Measurements from ENCODE around the gene FNDC5.

The FNDC5 gene

DNA sequence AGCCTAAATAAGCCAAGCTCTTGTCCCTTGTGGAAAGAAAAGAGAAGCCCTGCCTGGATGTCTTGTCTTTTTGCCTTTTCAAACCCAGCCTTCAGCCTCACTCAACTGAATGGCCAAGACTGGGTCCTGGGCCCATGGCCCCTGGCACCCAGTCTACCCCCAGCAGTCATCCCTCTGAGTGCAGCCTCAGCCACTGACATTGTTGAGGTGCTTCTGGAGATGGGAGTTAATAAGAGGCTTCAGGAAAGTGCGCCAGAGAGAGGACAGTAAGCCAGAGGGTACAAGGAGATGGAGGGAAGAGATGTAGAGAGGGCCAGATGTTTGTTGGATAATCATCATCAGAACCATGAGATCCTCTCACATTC is 6.8 kb downstream of the FNDC5 start:
- DNase-seq, result no peak

- no peak for DNase-seq
Measured at GRCh38 chr1:32863218-32863880, 7.4 kb downstream of the FNDC5 start.

DNA sequence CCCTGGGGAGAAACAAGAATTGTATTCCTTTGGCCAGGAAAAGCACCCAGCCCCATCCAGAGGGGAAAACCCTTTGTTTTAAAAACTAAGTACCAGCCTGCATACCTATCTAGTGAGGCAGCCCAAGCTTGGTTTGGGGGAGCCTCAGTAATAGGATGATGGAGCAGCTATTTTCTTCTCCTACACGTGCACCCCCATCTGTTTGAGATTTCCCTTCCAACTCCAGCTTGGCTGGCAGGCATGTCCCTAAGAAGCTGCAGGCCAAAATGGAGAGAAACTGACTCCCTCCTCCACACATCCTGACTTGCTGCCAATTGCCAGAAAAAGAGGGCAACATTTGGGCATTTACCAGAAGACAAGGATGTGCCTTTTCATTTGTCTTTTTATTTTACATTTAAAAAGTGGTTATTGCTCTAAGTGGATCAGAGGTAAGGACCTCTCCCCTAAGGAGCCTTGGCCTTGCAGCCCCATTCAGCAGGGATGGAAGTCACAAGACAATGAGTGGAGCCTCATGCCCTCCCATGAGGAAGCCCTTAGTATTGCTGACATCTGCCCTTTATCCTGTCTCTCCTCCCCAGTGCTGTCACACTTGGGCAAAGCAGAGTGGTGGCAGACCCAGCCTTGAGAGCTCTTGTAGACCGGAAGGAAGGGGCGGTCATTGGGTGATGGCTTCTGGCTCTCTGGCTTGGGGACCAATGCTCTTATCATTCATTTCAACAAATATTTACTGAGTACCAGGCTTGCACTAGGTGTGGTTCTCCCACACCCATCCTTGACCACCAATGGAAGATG is 8.6 kb downstream of the FNDC5 start:
- DNase-seq, result no peak

GRCh38 chr1:32860566-32860965 is 10.1 kb downstream of the FNDC5 start:
- DNase-seq, result no peak

DNA sequence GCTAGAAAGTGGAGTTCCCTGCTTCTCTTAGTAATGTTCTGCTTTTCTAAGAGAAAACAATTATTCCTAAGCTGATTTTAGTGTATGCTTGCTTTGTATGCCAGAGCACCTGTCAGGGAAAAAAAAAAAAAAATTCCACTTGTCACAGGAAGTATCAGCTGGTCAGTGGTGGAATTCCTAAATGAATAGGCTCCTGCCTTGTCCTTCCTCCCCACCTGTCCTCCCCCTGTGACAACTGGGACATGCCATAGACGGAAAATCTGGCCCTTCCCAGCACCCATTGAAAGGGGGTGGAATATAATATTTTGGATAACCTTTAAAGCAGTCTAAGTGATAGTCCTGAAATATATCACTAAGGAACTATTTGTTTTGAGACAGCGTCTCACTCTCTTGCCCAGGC is 10.8 kb downstream of the FNDC5 start:
- DNase-seq, result no peak

GRCh38 chr1:32858791-32859190 is 11.9 kb downstream of the FNDC5 start:
- DNase-seq, result no peak

- DNase-seq, result no peak
Measured at GRCh38 chr1:32858136-32858535, 12.6 kb downstream of the FNDC5 start.

GRCh38 chr1:32855861-32856617 is 14.7 kb downstream of the FNDC5 start:
- no peak for DNase-seq

DNA sequence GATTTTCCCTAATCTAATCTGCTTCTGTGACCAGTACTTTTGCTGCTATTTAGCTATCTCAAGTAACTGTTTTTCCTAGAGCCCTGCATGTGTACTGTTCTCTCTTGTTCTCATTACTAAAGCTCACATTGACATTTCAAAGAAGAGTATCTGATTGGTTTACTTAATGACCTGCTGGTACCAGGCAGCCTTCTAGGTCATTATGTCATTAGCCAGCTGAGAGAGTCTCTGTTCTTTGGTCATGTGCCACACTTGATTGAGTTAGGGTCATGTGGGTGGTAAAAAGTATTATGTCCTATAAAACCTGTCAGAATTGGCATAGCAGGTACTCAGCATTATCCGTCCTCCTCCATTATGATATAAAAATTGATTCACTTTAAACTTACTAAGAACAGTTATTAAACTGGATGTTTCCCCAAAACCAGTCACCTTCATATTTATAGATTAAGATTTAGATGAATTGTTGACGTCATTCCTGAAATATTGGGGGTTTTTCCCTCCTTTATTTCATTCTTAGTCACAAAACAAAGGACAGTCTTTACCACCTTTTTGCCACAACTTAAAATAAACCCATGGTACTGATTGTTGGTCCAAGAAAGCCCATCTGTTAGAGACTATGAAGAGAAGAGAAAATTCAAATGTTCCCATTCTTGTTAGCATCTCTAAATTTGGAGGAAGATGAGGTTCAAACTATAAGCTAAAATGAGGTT is 22.2 kb downstream of the FNDC5 start:
- no peak for DNase-seq

DNA sequence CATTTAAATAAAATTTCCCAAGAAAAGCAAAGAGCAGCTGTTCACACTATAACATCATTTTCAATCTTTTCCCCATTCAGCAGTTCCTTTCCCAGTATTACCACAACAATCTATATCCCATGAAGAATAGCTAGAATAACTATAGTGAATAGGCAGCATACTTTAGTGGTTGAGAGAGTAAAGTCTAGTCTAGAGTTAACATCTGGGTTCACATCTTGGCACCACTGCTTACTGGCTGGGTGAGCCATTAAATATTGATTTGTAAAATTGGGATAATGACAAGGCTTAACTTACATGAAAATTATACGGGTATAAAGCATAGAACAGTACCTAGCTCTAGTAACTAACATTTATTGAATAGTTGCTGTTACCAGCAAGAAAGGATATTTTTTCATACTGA is 38.8 kb downstream of the FNDC5 start:
- DNase-seq, result no peak

DNA sequence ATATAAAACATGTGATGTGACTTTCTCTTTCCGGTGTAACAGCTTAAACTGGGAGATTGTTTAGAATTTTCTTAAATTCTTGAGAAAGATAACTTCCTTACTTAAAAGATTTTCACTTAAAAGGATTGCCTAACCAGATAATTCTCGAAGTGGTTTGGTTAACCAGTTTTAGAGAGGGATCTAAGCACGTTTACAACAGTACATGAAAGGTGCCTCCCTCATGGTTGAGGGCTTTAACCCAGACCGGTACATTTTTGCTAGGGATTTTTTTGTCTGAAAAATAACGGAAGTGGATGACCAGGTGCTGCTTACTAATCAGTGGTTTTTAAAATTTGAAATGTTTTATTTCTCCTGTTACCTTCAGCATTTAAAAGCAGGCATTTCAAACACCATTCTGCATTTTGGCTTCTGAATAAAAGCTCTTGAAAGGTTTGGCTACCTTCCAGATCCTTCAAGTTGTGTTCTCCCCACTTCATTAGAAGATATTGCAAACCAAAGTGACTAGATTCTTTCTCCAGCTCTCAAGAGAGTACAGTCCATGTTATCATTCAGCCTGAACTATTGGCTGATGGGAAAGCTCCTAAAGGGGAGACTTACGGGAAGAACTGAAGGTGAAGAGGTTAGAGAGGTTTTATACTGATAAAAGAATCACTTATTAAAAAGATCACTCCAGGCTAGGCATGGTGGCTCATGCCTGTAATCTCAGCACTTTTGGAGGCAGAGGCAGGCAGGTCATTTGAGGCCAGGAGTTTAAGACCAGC is 40.4 kb downstream of the FNDC5 start:
- no peak for DNase-seq

- DNase-seq, result no peak
Measured at GRCh38 chr1:32828341-32828740, 42.4 kb downstream of the FNDC5 start.

GRCh38 chr1:32825181-32825580 is 45.5 kb downstream of the FNDC5 start:
- DNase-seq, result no peak

DNA sequence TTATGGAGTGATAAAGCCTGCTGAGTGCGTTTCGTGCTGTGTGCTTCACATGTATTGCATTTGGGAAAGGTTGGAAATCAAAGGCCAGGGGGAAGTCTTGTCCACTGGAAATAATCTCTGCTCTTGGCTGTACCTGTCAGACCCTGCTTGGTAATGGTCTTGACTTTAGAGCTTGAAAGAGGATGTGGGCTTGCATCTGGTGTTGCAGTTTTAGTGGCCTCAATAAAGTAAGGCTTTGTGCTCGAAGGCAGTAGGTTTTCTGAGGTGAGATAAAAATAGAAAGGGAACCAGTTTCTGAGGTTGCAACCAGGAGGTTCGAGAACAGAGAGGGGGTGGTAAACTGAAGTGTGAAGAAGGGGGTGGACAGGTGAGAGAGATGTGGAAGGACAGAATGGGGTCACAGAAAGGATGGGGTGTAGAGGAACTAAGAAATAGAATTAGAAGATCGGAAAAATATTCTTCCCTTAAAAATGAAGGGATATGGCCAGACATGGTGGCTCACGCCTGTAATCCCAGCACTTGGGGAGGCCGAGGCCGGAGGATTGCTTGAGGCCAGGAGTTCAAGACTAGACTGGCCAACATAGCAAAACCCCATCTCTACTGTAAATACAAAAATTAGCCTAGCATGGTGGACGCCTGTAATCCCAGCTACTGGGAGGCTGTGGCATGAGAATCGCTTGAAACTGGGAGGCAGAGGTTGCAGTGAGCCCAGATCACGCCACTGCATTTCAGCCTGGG is 51.7 kb downstream of the FNDC5 start:
- no peak for DNase-seq

GRCh38 chr1:32817815-32818786 is 52.6 kb downstream of the FNDC5 start:
- peak in 1 of 2 experiments; percentile 8 for DNase-seq

DNA sequence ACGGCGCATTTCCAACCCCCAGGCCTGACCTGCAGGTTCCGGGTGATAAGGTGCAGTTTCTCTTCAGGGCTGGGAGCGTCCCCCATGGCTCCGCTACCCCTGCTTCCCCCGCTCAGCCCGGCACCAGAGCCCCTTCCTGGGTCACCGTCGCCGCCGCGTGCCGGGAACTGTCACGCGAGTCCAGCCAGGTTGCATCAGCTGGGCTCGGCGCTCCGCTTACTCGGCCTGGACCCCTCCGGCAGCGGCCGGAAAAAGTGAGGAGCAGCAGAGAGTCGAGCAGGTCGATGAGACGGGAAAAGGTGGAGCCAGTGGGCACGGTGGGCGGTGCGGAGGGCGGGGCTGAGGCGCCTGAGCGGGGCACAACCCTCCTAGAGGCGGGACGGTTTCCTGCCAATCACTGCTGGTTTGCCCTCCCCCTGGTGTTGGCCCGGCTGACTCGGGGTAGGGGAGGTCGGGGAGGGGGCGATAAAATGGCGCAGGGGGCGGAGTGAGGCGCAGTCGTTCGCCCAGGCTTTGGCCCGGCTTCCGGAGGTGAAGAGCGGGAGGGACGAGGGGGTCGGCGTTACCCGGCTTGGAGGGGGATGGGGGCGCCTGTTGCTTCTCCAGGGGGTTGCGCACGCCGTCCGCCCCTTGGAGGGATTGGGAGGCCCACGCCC is 53.4 kb downstream of the FNDC5 start, which contains the start of the genes S100PBP and YARS1:
Gene S100PBP, plus strand, starts transcription at position 495 of the 656 bp plus-strand sequence. CDS start 8,447 bp downstream, outside the sequence.
Gene YARS1, minus strand, starts transcription at position 200 of the 656 bp plus-strand sequence. Its CDS starts 114 bp downstream, at position 86.
- DNase-seq, result peak; percentile 99 to 100

- DNase-seq, result no peak
Measured at GRCh38 chr1:32816676-32817158, 54.0 kb downstream of the FNDC5 start.

GRCh38 chr1:32813941-32814739 is 56.6 kb downstream of the FNDC5 start:
- DNase-seq, result no peak
